GM10266 (cell line): ENCODE data around the gene ERFL.

Source experiments
- DNase-seq: peaks from one replicate; pipeline ENCODE4 v3.0.0; 2012; ENCODE audit errors: extremely low spot score
- CTCF ChIP-seq: IDR thresholded peaks from 2 replicates; pipeline ENCODE4 v1.5.1; 2012; ENCODE audit warnings: mild to moderate bottlenecking, low read depth; ENCODE audit not compliant: control insufficient read depth, insufficient read depth; ENCODE audit errors: missing control alignments

ERFL gene

GRCh38 chr19:41957161-41957837, 29.1 kb upstream of the ERFL start:
- DNase-seq = no peak

GRCh38 chr19:41956621-41957020, 28.4 kb upstream of the ERFL start:
- DNase-seq = no peak
- no peak for TF ChIP-seq CTCF

More at GRCh38 chr19:41957161-41957837, 29.1 kb upstream of the ERFL start:
- TF ChIP-seq CTCF = no peak

GRCh38 chr19:41955521-41955920, 27.3 kb upstream of the ERFL start:
- no peak for DNase-seq
- TF ChIP-seq CTCF = no peak

GRCh38 chr19:41951686-41952172, 23.5 kb upstream of the ERFL start:
- TF ChIP-seq CTCF = peak; percentile 97
- DNase-seq = peak; percentile 83

GRCh38 chr19:41947091-41947490, 18.8 kb upstream of the ERFL start:
- no peak for DNase-seq
- TF ChIP-seq CTCF = no peak

GRCh38 chr19:41945135-41945766, 17.0 kb upstream of the ERFL start:
- TF ChIP-seq CTCF = no peak
- peak; percentile 90 for DNase-seq

GRCh38 chr19:41944336-41944735, 16.1 kb upstream of the ERFL start:
- no peak for TF ChIP-seq CTCF
- peak; percentile 37 for DNase-seq
